Fibroblast of villous mesenchyme (primary cell): ENCODE data around the gene ANTKMT. TPM values are rescaled to one million over a fixed set of nuclear protein-coding genes. Genes with fewer than 3 reads are reported as not detected.
"Not testable (repeated sequence)": the region's sequence is repeated elsewhere in the genome, so short reads cannot be mapped to it uniquely, and the experiment has no call there.

Source experiments
- DNase-seq: peaks from one replicate; pipeline ENCODE4 v3.0.0-alpha.2; 2010; ENCODE audit warnings: low read depth
- H3K4me3 ChIP-seq: 2 replicates; pipeline ENCODE4 v1.5.1; 2011; ENCODE audit warnings: low read depth, mild to moderate bottlenecking, low read length
- total RNA-seq: library from RNA; depleted of rRNA; stranded (reverse); fragments of >200 nt; gene quantifications from 2 replicates; pipeline ENCODE4 v1.2.3, GENCODE V29; 2012
- TF ChIP-seq, protein P1 (sequence below): IDR thresholded peaks from 2 replicates; pipeline ENCODE4 v1.5.1; 2012; ENCODE audit warnings: low read depth, mild to moderate bottlenecking, low read length; ENCODE audit not compliant: insufficient read depth

Gene ANTKMT
- total RNA-seq, 1 donor, result 19.4 TPM

DNA sequence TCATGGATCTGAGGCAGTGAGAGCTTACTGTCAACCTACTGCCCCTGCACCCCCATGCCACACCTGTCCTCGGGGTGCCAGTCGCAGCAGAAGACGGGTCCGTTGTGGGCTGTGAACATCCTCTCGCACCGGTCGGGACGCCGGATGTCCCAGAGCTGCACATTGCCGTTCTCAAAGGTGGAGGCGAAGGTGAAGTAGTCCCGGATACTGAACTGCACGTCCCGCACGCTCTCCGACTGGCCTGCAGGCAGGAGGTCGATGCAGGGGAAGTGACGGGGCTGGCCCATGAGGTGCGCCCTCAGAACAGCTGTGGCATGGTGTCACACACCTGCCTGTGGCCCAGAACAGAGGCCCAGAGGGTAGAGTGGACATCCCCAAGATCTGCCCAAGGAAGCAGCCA lies 33.4 kb upstream of the ANTKMT start:
- DNase-seq, result no peak
- H3K4me3 ChIP-seq, result no peak overlapping the region
- TF ChIP-seq, protein P1, sequence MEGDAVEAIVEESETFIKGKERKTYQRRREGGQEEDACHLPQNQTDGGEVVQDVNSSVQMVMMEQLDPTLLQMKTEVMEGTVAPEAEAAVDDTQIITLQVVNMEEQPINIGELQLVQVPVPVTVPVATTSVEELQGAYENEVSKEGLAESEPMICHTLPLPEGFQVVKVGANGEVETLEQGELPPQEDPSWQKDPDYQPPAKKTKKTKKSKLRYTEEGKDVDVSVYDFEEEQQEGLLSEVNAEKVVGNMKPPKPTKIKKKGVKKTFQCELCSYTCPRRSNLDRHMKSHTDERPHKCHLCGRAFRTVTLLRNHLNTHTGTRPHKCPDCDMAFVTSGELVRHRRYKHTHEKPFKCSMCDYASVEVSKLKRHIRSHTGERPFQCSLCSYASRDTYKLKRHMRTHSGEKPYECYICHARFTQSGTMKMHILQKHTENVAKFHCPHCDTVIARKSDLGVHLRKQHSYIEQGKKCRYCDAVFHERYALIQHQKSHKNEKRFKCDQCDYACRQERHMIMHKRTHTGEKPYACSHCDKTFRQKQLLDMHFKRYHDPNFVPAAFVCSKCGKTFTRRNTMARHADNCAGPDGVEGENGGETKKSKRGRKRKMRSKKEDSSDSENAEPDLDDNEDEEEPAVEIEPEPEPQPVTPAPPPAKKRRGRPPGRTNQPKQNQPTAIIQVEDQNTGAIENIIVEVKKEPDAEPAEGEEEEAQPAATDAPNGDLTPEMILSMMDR, result no peak

DNA sequence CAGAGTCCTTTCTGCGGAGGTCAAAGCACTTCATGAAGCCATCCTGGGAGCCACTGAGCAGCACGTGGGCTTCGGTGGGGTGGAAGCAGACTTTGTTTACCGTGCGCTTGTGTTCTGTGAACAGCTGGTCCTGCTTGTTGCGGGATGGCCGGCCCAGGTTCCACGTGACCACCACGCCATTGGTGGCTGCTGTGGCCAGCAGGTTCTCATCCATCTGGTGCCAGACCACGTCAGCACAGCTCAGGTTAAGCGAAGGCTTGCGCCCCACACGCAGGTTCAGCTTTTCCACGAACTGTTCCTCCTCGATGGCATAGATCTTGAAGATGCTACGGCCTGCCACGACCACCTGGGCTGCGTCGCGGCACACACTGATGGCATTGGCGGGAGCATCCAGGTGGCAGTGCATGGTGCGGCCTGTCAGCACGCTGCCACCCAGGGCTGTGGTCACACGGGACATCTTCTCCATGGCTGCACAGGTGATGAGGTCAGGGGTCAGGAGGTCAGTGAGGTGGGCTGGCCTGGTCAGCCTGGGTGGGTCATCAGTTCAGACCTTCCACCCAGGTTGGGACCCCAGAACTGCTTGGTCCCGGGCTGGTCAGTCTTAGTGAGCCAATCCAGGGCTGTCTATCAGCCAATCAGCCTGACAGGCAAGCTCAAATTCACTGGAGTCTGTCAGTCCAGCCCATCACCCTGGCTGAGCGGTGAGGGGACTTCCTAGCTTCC lies 31.6 kb upstream of the ANTKMT start:
- DNase-seq, result no peak
- peak overlapping the region; percentile 90 for H3K4me3 ChIP-seq
- TF ChIP-seq, protein P1, result no peak

DNA sequence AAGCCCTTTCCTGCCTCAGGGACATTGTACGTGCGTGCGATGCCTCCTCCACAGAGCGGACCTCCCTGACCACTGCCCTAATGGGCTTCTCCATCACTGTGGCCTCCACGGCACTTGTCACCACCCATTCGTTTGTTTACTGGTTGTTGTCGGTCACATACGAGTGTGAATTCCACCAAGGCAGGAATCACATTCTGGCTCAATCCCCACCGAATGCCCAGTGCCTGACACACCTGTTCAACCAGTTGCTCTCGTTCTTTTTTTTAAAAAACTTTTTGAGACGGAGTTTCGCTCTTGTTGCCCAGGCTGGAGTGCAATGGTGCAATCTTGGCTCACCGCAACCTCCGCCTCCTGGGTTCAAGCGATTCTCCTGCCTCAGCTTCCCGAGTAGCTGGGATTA lies 29.7 kb upstream of the ANTKMT start:
- not testable (repeated sequence) for H3K4me3 ChIP-seq, DNase-seq

DNA sequence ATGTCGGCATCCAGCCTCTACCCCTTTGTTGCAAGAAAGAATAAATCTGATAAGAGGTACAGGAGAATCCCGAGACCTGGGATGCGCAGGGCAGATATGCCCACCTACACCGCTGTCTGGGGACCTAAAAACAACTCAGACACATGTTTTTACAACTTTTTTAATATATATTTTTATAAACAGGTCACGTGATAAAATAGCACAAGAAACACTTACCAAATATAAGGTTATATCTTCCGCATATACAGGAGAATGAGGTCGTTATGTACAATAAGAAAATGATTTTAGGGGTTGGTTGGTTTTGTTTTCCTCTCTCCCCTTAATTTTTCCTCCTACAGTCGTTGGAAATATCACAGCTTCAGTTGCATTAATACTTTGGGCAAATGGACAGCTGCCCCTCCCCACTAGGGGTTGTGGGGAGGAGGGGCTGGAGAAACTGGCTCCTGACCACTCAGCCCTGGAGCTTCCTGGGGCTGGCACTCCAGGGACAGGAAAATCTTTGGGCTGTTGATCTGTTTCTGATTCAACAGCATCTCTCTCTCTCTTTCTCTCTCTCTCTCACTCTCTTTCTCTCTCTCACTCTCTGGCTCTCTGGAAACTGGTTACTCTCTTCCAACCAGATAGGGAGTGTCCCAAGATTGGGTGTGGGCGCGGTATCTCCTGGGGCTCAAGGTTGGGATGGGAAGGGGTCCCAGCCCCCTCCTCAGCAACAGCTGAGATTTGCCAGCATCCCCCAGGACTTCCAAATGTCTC lies 28.4 kb upstream of the ANTKMT start:
- no peak for DNase-seq
- H3K4me3 ChIP-seq, result no peak overlapping the region
- TF ChIP-seq, protein P1, result no peak

DNA sequence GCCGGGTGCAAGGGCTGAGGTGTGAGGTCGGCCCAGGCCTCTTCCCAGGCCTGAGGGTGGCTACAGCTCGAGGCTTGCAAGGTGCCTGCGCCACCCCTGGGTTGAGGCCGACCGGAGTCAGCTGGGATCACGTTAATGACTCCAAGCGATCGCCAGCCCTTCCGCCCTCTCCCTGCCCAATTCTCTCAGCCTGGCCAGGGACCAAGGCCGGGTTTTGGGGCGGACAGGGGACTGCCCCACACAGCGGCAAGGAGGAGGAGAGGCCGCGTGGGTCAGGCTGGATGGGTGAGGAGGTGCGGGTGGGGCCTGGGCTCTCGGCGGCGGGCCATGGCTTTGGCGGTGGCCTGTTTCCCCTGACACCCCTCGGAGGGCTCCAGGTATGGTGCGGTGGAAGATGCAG lies 27.6 kb upstream of the ANTKMT start:
- DNase-seq, result no peak
- TF ChIP-seq, protein P1, result no peak
- H3K4me3 ChIP-seq, result no peak overlapping the region

DNA sequence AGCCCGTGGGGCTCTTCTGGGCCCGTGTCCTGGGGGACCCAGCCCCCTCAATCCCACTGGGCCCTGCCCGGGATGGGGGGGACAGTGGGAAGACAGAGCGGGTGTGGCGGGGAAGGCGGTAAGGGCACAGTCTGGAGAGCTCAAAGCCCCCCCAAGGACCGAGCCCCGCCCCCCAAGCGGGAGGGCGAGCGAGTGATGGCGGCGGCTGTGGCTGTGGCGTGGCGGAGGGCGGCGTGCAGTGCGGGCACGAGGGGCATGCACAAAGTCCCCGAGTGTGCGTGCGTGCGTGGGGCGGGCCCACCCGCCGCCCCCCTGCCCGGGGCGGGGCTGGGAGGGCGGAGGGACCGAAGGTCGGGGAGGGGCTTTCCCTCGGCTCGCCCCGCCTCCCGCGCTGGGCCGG lies 27.2 kb upstream of the ANTKMT start:
- H3K4me3 ChIP-seq, result no peak overlapping the region
- TF ChIP-seq, protein P1, result no peak
- no peak for DNase-seq

DNA sequence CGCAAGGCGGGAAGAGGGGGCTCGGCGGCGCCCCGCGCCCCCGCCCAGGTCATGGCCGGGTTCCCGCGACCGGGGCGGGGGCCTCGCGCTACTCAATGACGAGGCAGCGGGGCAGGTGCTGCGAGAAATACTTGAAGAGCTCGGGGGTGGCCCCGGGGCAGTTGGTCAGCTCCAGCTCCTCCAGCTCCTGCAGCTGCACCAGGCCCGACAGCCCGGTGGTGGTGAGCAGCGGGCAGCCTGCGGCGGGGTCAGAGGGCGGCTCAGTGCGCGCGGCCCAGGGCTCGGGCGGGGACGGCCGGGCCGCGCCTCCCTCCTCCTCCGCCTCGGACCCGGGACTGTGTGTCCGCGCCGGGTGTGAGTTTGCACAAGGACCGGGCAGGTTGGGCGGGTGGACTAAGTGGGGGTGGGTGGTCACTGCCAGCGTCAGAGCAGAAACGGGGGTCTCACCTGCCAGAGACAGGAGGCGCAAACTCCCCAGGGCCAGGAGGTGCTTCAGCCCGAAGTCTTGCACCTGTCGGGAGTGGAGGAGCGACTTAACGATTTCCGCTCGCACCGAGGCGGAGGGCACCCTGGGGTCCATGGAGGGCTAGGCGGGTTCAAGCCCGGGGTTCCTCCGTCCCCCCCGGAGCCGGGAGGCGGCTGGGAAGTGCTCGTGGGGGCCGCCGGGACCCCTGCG lies 26.6 kb upstream of the ANTKMT start:
- DNase-seq, result no peak
- TF ChIP-seq, protein P1, result no peak
- H3K4me3 ChIP-seq, result no peak overlapping the region
